Keratinocyte (primary cell): Measurements from ENCODE around the gene CTNNA2.

Experiments
- CTCF ChIP-seq, 3 experiments: IDR thresholded peaks in 1 of 3; conservative IDR thresholded peaks in 1 of 3; optimal IDR thresholded peaks in 1 of 3; 2 replicates in 2 of 3; 3 replicates in 1 of 3; pipeline versions ENCODE3 to v1.5.1; 2011; ENCODE audit warnings: low read length in 3 of 3, mild to moderate bottlenecking in 3 of 3, moderate library complexity in 2 of 3, control low read depth in 1 of 3, inconsistent platforms in 1 of 3; ENCODE audit not compliant: insufficient read depth in 2 of 3; ENCODE audit errors: extremely low read depth in 1 of 3
- EZH2 ChIP-seq: IDR thresholded peaks from one replicate; pipeline ENCODE4 v1.6.1; 2012; ENCODE audit warnings: inconsistent platforms, mild to moderate bottlenecking, low read length, moderate library complexity

- no peak for TF ChIP-seq CTCF (optimal IDR thresholded peaks at IDR 0.05 in 1 of 3, IDR thresholded peaks at IDR 0.05 in 1 of 3, conservative IDR thresholded peaks at IDR 0.05 in 1 of 3; ENCODE audit: extremely low read depth in 1 of 3, insufficient read depth in 2 of 3, low read length in 3 of 3)
- no peak for TF ChIP-seq EZH2
These were observed 653.8 kb downstream of the CTNNA2 start for GRCh38 chr2:80166483-80167171.
